HG03457 (cell line): ENCODE results near the gene COQ9.
A peak's percentile ranks its signal among the peaks of the same experiment; 100 is the strongest.

Source experiments
- ATAC-seq: cut with Tn5 transposase; IDR thresholded peaks from one replicate; pipeline ENCODE4 v1.9.1; 2021; ENCODE audit warnings: moderate number of reproducible peaks; ENCODE audit not compliant: unreplicated experiment

COQ9 gene

GRCh38 chr16:57471852-57472664 lies 24.8 kb downstream of the COQ9 start:
- ATAC-seq = no peak

GRCh38 chr16:57472665-57473060 lies 25.4 kb downstream of the COQ9 start:
- ATAC-seq = no peak

DNA sequence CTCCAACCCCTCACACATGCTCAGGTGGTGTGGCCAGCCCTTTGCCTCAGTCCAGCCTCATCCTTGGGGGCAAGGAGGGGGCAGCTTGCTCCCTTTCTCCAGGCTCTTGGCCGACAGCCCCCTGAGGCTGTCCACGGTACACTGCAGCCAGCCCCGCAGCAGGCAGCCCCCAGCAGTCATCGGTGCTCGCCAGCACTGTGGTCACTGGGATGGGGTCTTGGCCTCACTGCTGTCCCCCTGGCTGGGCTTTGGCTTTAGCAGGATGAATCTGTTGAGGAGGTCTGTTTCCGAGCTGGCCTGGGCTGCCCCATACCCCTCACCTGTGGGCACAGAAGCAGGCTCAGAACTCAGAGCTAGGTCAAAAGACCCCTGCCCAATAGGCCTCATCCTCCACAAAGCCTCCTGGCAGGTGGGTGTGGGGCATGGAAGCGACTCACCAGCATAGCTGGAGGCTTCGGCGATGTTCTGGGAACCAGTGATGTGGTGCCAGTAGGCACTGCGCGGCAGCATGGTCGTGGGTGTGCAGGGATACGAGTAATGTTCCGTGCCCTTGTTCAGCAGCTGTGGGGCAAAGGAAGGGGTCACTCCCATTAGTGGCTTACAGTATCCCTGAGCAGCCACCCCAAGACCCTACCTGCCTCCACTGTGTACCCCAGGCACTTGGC lies 26.0 kb downstream of the COQ9 start:
- no peak for ATAC-seq

GRCh38 chr16:57473906-57474305 lies 26.6 kb downstream of the COQ9 start:
- ATAC-seq = no peak

DNA sequence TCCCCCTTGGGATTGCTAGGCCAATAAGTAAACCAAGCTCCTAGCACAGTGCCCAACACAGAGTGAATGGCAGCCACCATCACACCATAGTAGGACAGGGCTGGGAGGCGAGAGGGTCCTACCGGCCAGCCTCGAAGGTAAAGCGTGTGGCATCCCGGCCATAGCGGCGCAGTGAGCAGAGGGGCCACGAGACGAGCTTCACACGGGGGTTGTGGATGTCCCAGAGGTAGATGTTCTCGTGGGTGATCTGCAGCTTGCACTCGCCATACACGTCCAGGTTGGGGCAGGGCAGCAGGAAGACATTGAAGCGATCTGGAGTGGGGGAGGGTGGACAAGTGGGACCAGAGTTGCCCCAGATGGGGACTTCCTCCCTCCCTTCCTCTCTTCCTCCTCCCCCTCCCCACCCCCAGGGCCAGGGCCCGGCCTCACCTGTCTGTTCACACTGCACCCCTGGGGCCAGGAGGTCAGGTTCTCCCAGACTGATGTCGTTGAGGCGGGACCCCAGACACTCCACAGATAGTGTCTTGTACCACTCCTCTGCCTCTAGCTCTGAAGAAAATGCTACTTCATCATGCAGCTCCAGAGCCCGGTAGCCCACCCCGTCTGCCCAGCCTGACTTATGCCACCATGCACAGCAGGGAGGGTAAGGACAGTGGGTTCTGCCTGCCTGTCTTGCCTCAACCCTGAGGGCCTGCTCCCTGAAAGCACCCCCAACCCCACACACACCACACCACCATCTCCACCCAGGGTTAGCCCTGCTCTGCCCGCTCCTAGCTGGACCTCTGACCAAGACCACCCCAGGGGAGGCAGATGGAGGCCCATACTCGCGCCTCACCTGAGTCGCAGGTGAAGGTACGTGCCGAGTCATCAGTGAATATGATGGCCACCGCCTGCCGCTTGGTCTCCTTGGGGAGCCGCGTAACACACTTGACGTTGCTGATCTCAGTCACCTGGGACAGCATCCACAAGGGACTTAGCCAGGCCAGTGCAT lies 27.7 kb downstream of the COQ9 start:
- ATAC-seq = no peak

GRCh38 chr16:57475711-57476339 lies 28.5 kb downstream of the COQ9 start:
- peak; percentile 70 for ATAC-seq

DNA sequence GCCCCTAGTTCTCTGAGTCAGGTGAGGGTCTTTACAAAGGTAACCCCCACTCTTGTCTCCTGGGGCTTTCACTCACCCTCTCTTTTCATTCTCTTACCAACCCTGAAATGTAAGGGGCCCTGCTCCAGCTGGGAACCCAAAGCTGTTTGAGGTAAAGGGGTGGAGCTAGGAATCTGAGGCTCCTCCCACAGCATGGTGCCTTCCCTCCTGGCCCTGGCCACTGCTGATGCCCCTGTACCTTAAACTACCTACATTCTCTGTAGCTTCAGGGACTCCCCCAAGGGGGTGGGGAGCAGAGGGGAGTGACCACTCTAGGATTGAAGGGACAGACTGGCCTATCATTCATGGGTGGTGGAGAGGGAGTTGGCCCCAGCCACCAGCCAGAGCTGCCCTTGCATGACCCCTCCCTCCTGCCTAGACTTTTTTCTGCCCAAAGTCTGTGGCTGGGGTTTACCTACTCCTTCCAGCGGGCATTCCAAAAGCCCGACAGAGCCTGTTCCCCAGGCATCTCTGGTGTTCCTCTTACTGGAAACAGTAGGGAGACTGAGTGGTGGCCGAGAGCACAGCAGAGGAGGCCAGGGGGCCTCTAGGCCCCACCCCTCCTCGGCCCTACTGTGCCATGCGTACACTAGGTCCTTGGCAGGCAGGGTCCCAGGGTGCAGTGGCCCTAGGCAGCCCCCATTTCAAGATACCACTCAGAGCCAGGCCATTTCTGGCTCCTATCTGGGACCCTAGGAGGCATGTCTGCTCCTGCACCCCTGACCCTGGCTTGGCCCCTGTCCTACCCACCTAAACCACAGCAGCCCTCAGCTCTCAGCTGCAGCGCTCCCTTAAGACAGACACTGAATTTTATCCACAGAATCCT lies 29.5 kb downstream of the COQ9 start:
- no peak for ATAC-seq

- no peak for ATAC-seq
Measured at GRCh38 chr16:57477531-57478202, 30.4 kb downstream of the COQ9 start.

- ATAC-seq = no peak
Measured at GRCh38 chr16:57478396-57479204, 31.3 kb downstream of the COQ9 start.

GRCh38 chr16:57479205-57479975 lies 32.1 kb downstream of the COQ9 start:
- ATAC-seq = no peak

DNA sequence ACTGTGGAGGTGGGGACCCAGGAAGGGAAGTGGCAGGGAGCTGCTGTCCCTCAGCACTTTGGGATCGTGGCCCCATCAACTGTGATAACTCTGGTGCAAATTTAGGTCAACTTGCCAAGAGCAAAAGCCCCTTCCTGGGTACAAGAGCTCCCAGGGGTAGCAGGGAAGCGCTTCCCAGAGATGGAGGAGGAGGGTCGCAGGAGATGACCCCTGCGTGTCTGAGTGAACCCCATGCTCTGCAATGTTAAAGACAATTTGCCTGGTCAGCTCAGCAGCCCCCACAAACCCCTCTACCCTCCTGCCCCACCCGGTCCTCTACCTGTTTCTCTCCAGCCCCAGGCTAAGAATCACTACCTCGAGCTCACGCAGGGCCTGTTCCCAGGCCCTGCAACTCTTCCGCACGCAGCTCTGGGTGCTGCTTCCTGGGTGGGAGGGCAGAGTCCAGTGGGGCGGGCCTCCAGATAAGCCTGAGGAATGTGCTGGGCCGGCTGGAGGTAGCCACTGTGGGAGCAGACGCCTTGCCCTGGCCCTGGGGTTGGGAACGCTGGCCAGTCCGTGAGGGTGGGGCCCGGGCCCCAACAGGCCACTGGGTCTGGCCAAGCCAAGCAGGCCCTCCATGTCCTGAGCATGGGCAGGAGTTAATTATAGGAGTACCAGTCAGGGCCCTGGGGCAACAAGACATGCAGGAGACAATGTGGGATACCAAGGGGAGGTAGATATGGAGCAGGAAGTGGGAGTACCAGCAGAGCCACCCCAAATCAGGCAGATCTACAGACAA lies 32.9 kb downstream of the COQ9 start:
- ATAC-seq = no peak

DNA sequence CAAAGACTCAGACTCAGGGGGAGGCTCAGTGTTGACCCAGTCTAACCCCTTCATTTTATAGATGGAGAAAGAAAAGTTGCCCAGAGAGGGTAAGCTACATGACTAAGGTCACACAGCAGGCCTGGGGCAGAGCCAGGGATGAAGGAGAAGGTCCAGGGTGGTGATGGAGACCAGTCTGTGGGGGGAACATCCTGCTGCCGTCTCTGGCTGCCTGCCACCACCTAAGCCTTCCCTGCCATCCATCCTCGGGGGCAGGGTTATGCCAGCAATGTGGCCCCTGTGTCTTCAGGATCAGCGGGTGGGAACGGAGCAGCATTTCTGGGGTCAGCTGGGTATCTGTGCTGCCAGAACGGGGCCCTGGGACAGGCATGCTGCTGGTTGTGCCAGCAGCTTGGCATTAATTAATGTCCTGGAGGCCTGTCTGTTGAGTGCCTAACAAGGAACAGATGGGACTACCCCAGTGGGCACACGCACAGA lies 33.5 kb downstream of the COQ9 start:
- ATAC-seq = no peak

DNA sequence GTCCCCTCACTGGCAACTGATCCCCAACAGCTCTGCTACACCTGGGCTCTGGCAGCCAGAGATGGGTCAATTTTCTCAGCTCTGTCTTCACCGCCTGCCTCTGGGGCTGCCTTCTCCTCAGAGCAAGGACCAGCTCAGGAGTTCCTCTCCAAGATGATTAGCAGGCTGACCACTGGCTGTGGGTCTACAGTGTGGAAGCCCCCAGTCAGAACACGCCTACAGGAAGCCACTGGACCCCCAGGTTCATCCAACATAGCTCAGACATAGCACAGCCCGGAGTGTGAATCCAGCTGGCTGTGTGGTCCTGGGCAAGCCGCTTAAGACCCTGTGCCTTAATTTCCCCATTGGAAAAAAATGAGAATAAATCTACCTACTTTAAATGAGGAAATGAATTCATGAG lies 34.1 kb downstream of the COQ9 start:
- no peak for ATAC-seq

DNA sequence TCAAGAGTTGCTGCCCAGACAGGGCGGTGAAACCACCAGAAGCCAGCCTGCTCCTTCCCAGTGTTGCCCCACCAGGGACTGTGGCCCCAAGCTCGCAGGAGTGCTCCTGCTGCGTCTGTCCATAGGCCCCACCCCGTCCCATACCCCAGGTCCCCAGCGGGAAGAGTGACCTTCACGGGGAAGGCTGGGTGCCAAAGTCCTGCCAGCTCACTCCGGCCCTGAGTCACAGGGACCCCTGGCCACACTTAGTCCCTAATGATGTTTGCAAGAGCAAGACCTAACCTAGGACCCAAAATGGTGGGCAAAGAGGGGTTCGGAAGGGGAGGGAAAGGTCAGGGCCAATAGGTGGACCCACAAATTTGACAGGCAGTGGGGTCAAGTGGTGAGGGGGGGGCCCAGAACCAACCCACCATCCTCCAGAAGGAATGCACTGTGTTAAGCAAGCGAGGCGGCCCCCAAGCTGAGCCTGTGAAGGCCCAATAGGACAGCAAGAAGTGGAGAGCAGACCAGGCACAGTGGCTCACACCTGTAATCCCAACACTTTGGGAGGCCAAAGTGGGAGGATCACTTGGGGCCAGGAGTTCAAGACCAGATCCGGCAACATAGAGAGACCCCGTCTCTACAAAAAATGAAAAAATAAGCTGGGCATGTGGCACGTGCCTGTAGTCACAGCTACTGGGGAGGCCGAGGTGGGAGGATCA lies 35.7 kb downstream of the COQ9 start:
- no peak for ATAC-seq

- ATAC-seq = no peak
Measured at GRCh38 chr16:57483725-57484514, 36.6 kb downstream of the COQ9 start.
